Fibroblast of skin of back (primary cell): ENCODE data around the gene PRKAG2.
"Not testable (repeated sequence)": the region's sequence is repeated elsewhere in the genome, so short reads cannot be mapped to it uniquely, and the experiment has no call there.

Experiments
- DNase-seq: peaks from one replicate; pipeline ENCODE4 v3.0.0-alpha.2; 2013

PRKAG2 gene

GRCh38 chr7:151833691-151834090 lies 43.2 kb downstream of the PRKAG2 start:
- DNase-seq, result no peak

- DNase-seq, result no peak
Observed at GRCh38 chr7:151833213-151833651, 43.7 kb downstream of the PRKAG2 start.

GRCh38 chr7:151832656-151833055 lies 44.3 kb downstream of the PRKAG2 start:
- DNase-seq, result no peak

DNA sequence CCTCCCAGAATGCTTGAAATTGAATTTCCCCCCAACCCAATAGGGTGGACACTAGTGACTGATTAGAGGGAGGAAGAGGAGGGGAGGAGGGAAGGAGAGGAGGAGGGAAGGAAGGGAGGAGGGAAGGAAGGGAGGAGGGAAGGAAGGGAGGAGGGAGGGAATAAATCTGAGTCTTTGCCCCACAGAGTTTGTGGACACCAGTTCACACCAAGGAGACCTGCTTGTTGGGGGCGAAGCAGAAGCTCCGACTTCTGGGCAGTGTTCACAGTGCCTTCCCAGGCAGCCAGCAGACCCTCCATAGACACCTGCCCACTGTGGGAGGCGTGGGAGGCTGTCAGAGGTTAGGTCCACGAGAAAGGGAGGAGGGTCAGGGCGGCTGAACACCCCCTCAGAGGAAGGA lies 44.8 kb downstream of the PRKAG2 start:
- DNase-seq, result no peak

DNA sequence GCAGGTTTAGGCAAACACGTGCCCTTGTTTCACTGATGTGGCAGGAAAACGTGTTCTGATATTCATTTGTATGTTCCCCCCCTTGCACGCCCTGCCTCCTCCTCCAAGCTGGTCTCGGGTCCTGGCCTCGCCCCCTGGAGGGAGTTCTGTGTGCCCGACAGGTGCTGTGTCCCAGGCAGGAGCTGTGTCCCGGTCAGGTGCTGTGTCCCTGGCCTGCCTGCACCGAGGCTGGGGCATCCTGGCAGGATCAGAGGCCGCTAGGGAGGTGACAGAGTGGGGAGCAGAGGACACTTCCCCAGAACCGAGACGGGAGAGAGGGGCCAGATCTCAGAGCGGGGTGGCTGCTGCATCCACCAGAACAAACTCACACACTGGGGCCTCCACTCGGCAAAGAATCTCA lies 45.3 kb downstream of the PRKAG2 start:
- DNase-seq, result no peak

GRCh38 chr7:151830121-151830830 lies 46.6 kb downstream of the PRKAG2 start:
- DNase-seq, result no peak

GRCh38 chr7:151829707-151830106 lies 47.2 kb downstream of the PRKAG2 start:
- DNase-seq, result no peak

GRCh38 chr7:151827620-151828019 lies 49.3 kb downstream of the PRKAG2 start:
- DNase-seq, result no peak

GRCh38 chr7:151826316-151826715 lies 50.6 kb downstream of the PRKAG2 start:
- not testable (repeated sequence) for DNase-seq

DNA sequence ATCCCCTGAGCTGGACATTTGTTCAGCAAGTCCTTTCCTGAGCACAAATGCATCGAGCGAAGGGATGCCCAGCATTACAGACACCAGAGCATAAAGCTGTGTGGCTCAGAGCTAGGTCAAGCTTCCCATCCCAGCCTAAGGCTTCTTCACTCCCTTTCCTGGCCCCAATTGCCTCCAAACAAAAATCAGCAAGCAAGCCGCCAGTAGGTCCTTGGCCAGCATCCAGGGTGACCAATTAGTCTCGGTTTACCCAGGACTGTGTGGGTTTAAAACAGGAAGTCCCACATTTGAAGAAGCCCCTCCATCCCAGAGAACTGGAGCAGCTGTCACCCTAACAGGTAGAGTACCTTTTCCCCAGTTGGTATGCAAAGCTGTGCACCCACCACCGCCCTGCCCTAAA lies 51.2 kb downstream of the PRKAG2 start:
- DNase-seq, result no peak

DNA sequence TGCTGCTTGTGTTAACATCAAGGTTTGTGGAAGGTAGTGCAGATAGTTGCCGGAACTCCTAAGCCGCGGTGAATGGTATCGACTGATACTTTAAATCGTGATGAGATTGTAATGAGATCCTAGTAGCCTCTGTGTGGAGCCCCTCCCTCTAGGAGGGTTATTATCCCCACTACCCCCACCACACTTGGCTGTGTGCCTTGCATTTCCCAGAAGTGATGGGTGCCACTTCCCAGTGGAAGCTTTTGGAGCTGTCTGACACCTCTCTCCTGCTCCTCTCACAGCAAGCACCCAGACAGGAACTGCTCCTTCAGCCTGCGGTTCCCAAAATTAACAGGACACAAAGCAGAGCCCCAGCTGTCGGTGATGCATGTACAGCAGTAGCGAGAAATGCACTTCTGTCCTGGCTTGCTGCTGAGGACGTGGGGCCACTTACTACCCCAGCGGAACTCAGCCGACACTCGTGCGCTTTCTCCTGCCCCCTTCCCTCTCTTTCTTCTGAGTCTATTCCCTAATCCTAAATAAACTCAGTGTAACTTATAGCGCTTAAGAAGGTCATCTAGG lies 52.5 kb downstream of the PRKAG2 start:
- DNase-seq, result no peak

GRCh38 chr7:151823566-151824372 lies 53.1 kb downstream of the PRKAG2 start:
- DNase-seq, result no peak

GRCh38 chr7:151822541-151823181 lies 54.3 kb downstream of the PRKAG2 start:
- no peak for DNase-seq

DNA sequence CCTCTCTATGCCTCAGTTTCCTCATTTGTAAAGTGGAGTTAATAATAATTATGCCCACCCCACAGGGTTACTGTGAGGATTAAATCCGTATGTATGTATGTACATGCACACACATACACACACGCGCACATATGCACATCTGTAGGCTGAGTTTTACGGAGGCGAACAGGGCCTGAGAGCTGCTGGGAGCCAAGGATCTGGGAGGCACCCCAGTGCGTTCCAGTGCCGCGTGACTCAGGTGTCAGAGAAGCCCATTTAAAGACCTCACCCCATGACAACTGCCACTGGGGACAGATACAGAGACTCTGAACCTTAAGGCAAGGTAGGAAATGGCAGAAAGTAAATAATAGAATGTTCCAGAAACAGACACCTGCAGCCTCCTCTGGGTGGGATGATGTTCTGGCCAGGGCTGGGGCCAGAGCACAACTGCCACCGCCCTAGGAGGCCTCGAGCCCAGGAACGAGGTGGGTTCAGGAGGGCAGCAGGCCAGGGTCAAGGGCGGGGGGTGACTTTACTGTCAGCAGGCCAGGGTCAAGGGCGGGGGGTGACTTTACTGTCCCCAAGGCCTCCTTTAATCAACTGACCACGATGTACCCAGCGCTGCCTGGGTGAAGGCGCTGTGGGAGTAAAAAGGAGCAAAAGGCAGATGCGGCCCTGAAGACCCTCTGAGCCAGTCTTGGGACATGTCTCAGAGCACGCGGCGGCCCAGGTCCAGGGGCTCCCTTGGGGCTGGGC lies 54.9 kb downstream of the PRKAG2 start:
- DNase-seq, result no peak

DNA sequence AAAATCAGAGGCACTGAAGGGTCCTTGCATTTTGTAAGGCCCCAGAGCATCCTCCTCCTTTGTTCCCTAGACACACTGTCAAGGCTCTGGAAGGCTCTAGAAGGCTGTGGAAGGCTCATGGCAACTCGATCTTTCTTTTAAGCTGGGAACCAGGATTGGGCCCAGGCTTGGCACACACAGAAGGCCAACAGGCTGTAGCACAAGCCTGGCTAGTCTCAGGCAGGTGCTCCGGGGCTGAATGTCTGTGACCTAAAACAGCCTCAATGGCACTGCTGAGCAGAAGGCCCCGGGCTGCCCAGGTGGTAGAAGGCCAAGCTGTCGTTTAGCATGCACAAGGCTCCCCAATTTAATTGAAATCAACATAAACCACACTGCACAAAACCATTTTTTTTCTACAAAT lies 55.7 kb downstream of the PRKAG2 start:
- DNase-seq, result no peak

GRCh38 chr7:151820491-151821105 lies 56.3 kb downstream of the PRKAG2 start:
- DNase-seq, result no peak

GRCh38 chr7:151819866-151820265 lies 57.0 kb downstream of the PRKAG2 start:
- no peak for DNase-seq

DNA sequence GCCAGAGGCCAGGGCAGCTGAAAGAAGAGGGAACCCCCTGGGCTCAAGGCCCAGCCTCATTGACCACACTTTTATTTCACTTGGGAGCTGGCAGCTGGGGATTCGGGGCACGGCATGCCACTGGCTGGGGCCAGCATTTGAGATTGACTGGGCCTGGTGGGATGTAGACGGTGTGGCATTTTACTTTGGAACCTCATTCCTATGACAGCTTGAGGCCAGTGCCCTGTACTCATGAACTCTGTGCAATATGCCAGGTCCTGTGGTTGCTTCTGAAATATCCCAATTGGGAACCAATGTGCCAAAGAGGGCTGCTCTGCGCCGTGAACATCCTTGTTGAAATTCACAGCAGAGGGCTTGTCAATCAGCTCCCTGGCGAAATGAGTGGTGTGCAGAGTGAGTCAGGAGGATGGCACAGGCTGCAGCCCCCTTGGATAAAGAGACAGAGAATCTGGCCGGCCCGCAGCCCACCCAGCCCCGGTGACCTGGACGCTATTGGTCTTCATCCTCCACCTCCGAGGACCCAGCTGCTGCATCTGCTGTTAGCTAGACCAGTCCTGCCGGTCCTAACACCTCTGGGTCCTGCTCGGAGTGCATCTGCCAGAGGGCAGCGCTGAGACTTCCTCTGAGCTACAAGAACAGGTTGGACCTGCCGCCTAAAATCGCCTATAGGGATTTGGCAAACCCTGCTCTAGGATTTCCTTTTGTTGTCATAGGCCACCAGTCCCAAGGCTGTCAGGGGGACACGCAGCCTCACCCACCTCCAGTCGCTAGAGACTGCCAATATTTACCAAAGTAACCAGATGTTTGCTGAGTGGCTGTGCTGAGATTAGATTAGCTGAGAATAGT lies 58.0 kb downstream of the PRKAG2 start:
- no peak for DNase-seq

GRCh38 chr7:151817981-151818673 lies 58.8 kb downstream of the PRKAG2 start:
- DNase-seq, result no peak

DNA sequence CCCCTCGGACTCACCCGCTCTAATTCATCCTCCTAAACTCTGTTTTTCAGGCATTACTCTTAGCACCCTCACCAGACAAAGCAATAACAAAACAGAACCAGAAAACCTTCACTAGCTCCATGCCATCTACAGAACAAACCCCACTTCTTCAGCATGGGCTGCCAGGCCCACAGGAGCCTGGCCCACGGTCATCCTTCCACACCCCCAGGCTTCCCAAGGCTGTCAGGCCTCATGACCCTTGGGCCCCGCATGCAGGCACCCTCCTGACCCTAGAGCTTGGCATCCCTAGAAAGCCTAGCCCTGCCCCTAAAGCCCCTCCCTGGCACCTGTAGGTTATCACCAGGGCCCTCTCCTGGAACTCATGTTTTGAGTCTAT lies 59.6 kb downstream of the PRKAG2 start:
- DNase-seq, result no peak
